GM23248 (cell line): Measurements from ENCODE around the gene IQSEC3.

Source experiments
- EZH2 ChIP-seq: fragments of 200-600 bp; sonication (generic); IDR thresholded peaks from 2 replicates; pipeline ENCODE4 v1.6.1; 2018; ENCODE audit warnings: antibody characterized with exemption, mild to moderate bottlenecking; ENCODE audit not compliant: insufficient read depth, poor library complexity, severe bottlenecking
- EZH2phosphoT487 ChIP-seq: fragments of 200-600 bp; sonication (generic); IDR thresholded peaks from 2 replicates; pipeline ENCODE4 v1.6.1; 2018; ENCODE audit warnings: antibody characterized with exemption, moderate library complexity, mild to moderate bottlenecking, low read depth; ENCODE audit not compliant: insufficient read depth

- TF ChIP-seq EZH2, result no peak
- TF ChIP-seq EZH2phosphoT487, result no peak
These were observed 89.1 kb downstream of the IQSEC3 start for GRCh38 chr12:155646-156045.
